ENCODE data around the gene PHF2.

Gene PHF2

DNA sequence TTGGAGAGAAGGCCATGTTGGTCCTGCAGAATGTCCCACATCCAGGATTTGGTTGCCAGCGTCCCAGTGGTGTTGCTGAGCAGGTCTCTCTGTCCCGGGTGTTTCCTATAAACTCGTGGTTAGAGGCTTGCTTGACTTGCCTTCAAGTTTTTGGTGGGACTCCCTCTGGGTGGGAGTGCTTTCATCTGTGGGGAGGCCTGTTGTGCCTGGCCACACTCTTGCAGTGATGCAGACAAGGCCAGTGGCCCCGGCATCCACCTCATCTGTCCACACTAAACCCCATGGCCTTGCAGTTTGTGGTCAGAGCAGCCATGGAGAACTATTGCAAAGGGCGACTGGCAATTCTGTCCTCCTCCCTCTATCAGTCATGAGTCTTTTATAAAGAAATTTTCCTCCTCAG is 71.8 kb downstream of the PHF2 start:
- ChIA-PET CTCF (interaction anchor here (0.7 kb wide), 1 partner anchor 34 kb away, joined by 3 read pairs; no protein-coding TSS in a partner anchor), POLR2A (no interaction called here)
- no peak for TF ChIP-seq ELF4 (IDR thresholded peaks at IDR 0.05)
- TF ChIP-seq FOXA1 (IDR thresholded peaks at IDR 0.05) = no peak
- TF ChIP-seq CTBP1 (IDR thresholded peaks at IDR 0.05; ENCODE audit: borderline replicate concordance) = no peak
- TF ChIP-seq BHLHE40 (IDR thresholded peaks at IDR 0.05; ENCODE audit: borderline replicate concordance) = no peak
- TF ChIP-seq HDGF (IDR thresholded peaks at IDR 0.05; ENCODE audit: borderline replicate concordance) = no peak
- no peak for TF ChIP-seq FOXK2 (IDR thresholded peaks at IDR 0.05)
- no peak for TF ChIP-seq FOXM1 (IDR thresholded peaks at IDR 0.05; ENCODE audit: borderline replicate concordance)
- no peak for TF ChIP-seq ARNT (IDR thresholded peaks at IDR 0.05)
- TF ChIP-seq, protein P1, sequence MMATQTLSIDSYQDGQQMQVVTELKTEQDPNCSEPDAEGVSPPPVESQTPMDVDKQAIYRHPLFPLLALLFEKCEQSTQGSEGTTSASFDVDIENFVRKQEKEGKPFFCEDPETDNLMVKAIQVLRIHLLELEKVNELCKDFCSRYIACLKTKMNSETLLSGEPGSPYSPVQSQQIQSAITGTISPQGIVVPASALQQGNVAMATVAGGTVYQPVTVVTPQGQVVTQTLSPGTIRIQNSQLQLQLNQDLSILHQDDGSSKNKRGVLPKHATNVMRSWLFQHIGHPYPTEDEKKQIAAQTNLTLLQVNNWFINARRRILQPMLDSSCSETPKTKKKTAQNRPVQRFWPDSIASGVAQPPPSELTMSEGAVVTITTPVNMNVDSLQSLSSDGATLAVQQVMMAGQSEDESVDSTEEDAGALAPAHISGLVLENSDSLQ (IDR thresholded peaks at IDR 0.05) = no peak
- TF ChIP-seq NFRKB (IDR thresholded peaks at IDR 0.05) = no peak
- DNase-seq (ENCODE audit: extremely low spot score) = no peak

DNA sequence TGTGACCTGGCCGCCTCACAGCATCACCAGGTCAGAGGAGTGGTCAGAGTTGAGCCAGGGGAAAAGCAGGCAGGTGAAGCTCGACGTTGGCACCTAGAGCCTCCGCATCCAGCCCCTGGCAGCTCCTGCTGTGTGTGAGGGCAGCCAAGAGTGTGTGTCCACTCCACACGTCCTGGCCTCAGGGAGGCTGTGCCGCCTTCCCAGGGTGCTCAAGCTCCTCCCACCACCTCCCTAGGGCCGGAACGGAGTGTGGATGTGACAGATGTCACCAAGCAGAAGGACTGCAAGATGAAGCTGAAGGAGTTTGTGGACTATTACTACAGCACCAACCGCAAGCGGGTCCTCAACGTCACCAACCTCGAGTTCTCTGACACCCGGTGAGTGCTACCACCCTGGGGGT is 72.5 kb downstream of the PHF2 start:
- DNase-seq (ENCODE audit: extremely low spot score) = no peak
- TF ChIP-seq FOXK2 (IDR thresholded peaks at IDR 0.05) (no peak), L3MBTL2 (conservative IDR thresholded peaks at IDR 0.05) (no peak), TARDBP (IDR thresholded peaks at IDR 0.05) (no peak), ZNF384 (IDR thresholded peaks at IDR 0.05) (no peak), HDGF (IDR thresholded peaks at IDR 0.05; ENCODE audit: borderline replicate concordance) (no peak), FOXM1 (IDR thresholded peaks at IDR 0.05; ENCODE audit: borderline replicate concordance) (no peak), SUZ12 (IDR thresholded peaks at IDR 0.05) (no peak), CTBP1 (IDR thresholded peaks at IDR 0.05; ENCODE audit: borderline replicate concordance) (no peak)
- TF ChIP-seq, protein P1 (IDR thresholded peaks at IDR 0.05) = no peak
- CTCF ChIA-PET = interaction anchor here (0.7 kb wide), 1 partner anchor 33 kb away, joined by 3 read pairs; no protein-coding TSS in a partner anchor
- POLR2A ChIA-PET = no interaction called here

DNA sequence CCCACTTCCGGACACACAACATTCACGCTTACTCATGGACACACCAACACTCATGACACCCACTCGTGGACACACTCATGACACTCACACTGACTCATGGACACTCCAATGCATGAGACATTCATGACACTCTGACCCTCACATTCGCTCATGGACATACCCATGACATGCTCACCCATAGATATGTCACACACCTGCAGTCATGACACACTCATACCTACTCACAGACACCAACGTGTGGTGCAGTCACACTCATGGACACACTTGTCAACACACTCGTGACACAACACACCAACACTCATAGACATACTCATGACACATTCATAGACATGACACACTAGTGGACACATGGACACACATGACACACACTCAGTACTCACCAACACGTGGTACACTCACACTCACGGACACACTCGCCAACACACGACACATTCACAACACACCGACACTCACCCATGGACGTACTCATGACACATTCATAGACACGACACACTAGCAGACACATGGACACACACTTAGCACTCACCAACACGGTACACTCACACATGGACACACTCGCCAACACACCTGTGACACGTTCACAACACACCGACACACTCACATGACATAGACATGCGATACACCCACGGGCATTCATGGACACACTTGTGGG is 73.4 kb downstream of the PHF2 start:
- CTCF ChIA-PET = no interaction called here
- POLR2A ChIA-PET = no interaction called here
- TF ChIP-seq SUZ12 (IDR thresholded peaks at IDR 0.05) (no peak), SP1 (IDR thresholded peaks at IDR 0.05) (no peak), FOXK2 (IDR thresholded peaks at IDR 0.05) (no peak), NFRKB (IDR thresholded peaks at IDR 0.05) (no peak), L3MBTL2 (conservative IDR thresholded peaks at IDR 0.05) (no peak), FOXM1 (IDR thresholded peaks at IDR 0.05; ENCODE audit: borderline replicate concordance) (no peak), FOXA1 (IDR thresholded peaks at IDR 0.05) (no peak), HDGF (IDR thresholded peaks at IDR 0.05; ENCODE audit: borderline replicate concordance) (no peak), LEF1 (IDR thresholded peaks at IDR 0.05; ENCODE audit: borderline replicate concordance) (no peak)
- no peak for DNase-seq (ENCODE audit: extremely low spot score)

DNA sequence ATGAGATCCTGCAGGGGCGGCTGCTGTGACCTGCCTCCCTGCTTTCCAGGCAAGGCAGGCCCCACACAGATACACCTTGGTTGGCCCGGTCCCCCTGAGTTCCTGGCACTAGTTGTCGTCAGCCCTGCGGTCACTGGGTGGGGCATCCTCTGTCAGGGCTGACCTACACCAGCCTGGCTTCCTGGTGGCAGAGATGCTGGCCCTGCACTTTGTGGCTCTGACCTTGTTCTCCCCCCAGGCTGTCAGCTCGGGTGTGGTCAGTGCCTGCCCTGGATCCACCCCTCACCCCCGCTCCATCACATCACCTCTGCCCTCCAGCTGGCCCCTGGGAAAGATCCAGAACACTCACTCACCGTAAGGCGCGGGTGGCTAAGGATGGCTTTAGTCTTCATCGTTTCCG is 74.1 kb downstream of the PHF2 start:
- CTCF ChIA-PET = no interaction called here
- POLR2A ChIA-PET = no interaction called here
- TF ChIP-seq SUZ12 (IDR thresholded peaks at IDR 0.05) (no peak), LEF1 (IDR thresholded peaks at IDR 0.05; ENCODE audit: borderline replicate concordance) (no peak), FOXM1 (IDR thresholded peaks at IDR 0.05; ENCODE audit: borderline replicate concordance) (no peak), ZNF384 (IDR thresholded peaks at IDR 0.05) (no peak), CTBP1 (IDR thresholded peaks at IDR 0.05; ENCODE audit: borderline replicate concordance) (no peak)
- no peak for DNase-seq (ENCODE audit: extremely low spot score)

DNA sequence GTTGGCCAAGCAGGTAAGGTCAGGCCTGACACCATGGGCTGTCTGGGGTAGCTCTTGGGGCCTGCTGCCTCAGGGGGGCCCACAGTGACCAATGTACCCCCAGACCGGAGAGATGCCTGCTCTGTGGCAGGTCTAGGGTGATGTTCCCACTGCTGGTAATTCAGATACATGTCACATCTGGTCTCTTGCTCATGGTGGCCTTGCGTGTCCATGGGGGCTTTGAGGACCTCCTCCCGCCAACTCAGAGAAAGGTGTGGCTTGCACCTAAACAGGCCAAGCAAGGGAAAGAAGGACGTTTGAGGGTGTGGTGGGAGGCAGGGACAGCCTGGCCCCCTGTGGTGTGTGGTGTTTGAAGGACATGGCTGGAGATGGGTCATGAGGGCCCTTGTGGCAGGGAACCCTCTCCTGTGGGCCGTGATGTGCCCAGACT is 75.2 kb downstream of the PHF2 start:
- TF ChIP-seq BHLHE40 (IDR thresholded peaks at IDR 0.05; ENCODE audit: borderline replicate concordance) (no peak), ARNT (IDR thresholded peaks at IDR 0.05) (no peak), HDGF (IDR thresholded peaks at IDR 0.05; ENCODE audit: borderline replicate concordance) (no peak), TARDBP (IDR thresholded peaks at IDR 0.05) (no peak), CTBP1 (IDR thresholded peaks at IDR 0.05; ENCODE audit: borderline replicate concordance) (no peak), ZNF384 (IDR thresholded peaks at IDR 0.05) (no peak), SUZ12 (IDR thresholded peaks at IDR 0.05) (no peak), SP1 (IDR thresholded peaks at IDR 0.05) (no peak), LEF1 (IDR thresholded peaks at IDR 0.05; ENCODE audit: borderline replicate concordance) (no peak), FOXK2 (IDR thresholded peaks at IDR 0.05) (no peak), ELF4 (IDR thresholded peaks at IDR 0.05) (no peak), FOXM1 (IDR thresholded peaks at IDR 0.05; ENCODE audit: borderline replicate concordance) (no peak), NFRKB (IDR thresholded peaks at IDR 0.05) (no peak), L3MBTL2 (conservative IDR thresholded peaks at IDR 0.05) (no peak), FOXA1 (IDR thresholded peaks at IDR 0.05) (no peak)
- no peak for DNase-seq (ENCODE audit: extremely low spot score)
- ChIA-PET POLR2A (no interaction called here), CTCF (no interaction called here)

DNA sequence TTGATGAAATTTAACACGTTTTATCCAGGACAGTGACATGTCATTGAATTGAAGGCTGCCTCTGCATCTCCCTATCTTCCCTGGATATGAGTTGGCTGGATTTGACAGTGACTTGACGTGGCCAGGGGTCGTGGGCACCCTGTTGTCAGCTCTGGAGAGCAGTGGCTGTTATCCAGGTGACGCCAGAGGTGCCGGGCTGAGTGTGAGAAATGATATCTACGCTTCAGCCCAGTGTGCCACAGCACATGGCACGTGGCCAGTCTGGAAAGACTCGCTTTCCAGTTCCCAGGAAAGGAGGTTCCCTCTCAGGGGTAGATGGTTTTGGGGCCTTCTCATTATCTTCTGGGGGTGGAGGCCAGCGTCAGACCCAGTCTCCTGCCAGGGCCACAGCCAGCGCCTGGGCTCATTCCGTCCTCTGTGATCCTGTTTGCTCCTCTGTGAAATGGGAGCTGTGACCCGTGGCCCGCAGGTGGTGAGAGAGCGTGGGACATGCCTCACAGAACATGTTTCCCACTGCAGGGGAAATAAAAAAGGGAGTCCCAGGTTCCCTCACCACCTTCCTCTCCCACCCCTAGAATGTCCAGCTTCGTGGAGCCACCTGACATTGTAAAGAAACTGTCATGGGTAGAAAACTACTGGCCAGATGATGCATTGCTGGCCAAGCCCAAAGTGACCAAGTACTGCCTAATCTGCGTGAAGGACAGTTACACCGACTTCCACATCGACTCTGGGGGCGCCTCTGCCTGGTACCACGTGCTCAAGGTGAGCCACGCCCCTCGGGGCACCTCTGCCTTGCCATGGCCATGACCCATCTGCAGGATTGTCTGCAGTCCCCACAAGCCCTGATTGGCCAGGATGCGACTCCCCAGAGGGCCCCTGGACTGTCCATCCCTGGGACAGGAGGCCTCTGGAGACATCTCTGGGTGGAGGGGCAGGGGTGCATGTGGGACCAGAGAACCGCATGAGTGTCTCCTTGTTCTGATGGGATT is 76.5 kb downstream of the PHF2 start:
- DNase-seq (ENCODE audit: extremely low spot score) = no peak
- ChIA-PET CTCF (no interaction called here), POLR2A (no interaction called here)
- TF ChIP-seq, protein P1 (IDR thresholded peaks at IDR 0.05) = no peak
- TF ChIP-seq BHLHE40 (IDR thresholded peaks at IDR 0.05; ENCODE audit: borderline replicate concordance) (no peak), ARNT (IDR thresholded peaks at IDR 0.05) (no peak), ELF4 (IDR thresholded peaks at IDR 0.05) (no peak), TARDBP (IDR thresholded peaks at IDR 0.05) (no peak), LEF1 (IDR thresholded peaks at IDR 0.05; ENCODE audit: borderline replicate concordance) (no peak), SP1 (IDR thresholded peaks at IDR 0.05) (no peak), FOXK2 (IDR thresholded peaks at IDR 0.05) (no peak), FOXM1 (IDR thresholded peaks at IDR 0.05; ENCODE audit: borderline replicate concordance) (no peak), FOXA1 (IDR thresholded peaks at IDR 0.05) (no peak), NFRKB (IDR thresholded peaks at IDR 0.05) (no peak), HDGF (IDR thresholded peaks at IDR 0.05; ENCODE audit: borderline replicate concordance) (no peak), SUZ12 (IDR thresholded peaks at IDR 0.05) (no peak), L3MBTL2 (conservative IDR thresholded peaks at IDR 0.05) (no peak)

Data from HEK293T (cell line).